C4-2B (cell line): ENCODE data around the gene KIAA1191.
"Not testable (repeated sequence)": the region's sequence is repeated elsewhere in the genome, so short reads cannot be mapped to it uniquely, and the experiment has no call there.

ENCODE experiments used
- ZFX ChIP-seq: fragments of 450-650 bp; IDR thresholded peaks from 2 replicates; pipeline ENCODE4 v1.6.1; 2017
- TF ChIP-seq, protein P1 (sequence below): fragments of 450-650 bp; conservative IDR thresholded peaks from 2 replicates; pipeline ENCODE4 v1.5.1; 2017; ENCODE audit warnings: mild to moderate bottlenecking

DNA sequence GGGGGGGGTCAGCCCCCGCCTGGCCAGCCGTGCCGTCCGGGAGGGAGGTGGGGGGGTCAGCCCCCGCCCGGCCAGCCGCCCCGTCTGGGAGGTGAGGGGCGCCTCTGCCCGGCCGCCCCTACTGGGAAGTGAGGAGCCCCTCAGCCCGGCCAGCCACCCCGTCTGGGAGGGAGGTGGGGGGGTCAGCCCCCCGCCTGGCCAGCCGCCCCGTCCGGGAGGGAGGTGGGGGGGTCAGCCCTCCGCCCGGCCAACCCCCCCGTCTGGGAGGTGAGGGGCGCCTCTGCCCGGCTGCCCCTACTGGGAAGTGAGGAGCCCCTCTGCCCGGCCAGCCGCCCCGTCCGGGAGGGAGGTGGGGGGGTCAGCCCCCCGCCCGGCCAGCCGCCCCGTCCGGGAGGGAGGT, 56.2 kb downstream of the KIAA1191 start:
- TF ChIP-seq, protein P1, sequence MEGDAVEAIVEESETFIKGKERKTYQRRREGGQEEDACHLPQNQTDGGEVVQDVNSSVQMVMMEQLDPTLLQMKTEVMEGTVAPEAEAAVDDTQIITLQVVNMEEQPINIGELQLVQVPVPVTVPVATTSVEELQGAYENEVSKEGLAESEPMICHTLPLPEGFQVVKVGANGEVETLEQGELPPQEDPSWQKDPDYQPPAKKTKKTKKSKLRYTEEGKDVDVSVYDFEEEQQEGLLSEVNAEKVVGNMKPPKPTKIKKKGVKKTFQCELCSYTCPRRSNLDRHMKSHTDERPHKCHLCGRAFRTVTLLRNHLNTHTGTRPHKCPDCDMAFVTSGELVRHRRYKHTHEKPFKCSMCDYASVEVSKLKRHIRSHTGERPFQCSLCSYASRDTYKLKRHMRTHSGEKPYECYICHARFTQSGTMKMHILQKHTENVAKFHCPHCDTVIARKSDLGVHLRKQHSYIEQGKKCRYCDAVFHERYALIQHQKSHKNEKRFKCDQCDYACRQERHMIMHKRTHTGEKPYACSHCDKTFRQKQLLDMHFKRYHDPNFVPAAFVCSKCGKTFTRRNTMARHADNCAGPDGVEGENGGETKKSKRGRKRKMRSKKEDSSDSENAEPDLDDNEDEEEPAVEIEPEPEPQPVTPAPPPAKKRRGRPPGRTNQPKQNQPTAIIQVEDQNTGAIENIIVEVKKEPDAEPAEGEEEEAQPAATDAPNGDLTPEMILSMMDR: not testable (repeated sequence)
- not testable (repeated sequence) for TF ChIP-seq ZFX
